IMR-90 (cell line): ENCODE measurements around the gene SLC6A17. TPM values are rescaled to one million over a fixed set of nuclear protein-coding genes. Genes with fewer than 3 reads are reported as not detected.

Experiments
- ATAC-seq: fragments of 200-7000 bp; cut with Tn5 transposase; 2 replicates; pipeline ENCODE4 v1.9.1; 2020; ENCODE audit warnings: low read depth, mild to moderate bottlenecking, moderate library complexity
- BruUV-seq: library from RNA; stranded (reverse); fragments of 400-500 nt; replicated peaks from 2 replicates; lab custom pipeline; 2021; lab: Mats Ljungman, UMichigan
- CTCF ChIA-PET: fragments of 300-600 bp; formaldehyde crosslinking; extraction: SDS; loops from one replicate; lab custom pipeline; 2021; ENCODE audit warnings: antibody characterized with exemption; lab: Yijun Ruan, JAX
- POLR2A ChIA-PET: fragments of 300-600 bp; sonication (Branson Sonifier 250); formaldehyde crosslinking; loops from one replicate; lab custom pipeline; 2022; ENCODE audit warnings: antibody characterized with exemption; ENCODE audit not compliant: unreplicated experiment; lab: Charles Lee
- DNase-seq: peaks from one replicate; pipeline ENCODE4 v3.0.0; 2013
- H2AFZ ChIP-seq: replicated peaks from 2 replicates; pipeline ENCODE3; 2013; ENCODE audit warnings: low read length, mild to moderate bottlenecking; ENCODE audit not compliant: poor library complexity
- H2AK5ac ChIP-seq: 2 replicates; pipeline ENCODE4 v1.6.1; 2013; ENCODE audit warnings: low read depth, low read length, inconsistent platforms
- H2AK9ac ChIP-seq: replicated peaks from 2 replicates; pipeline ENCODE3; 2013; ENCODE audit warnings: mild to moderate bottlenecking, low read depth, low read length, moderate library complexity; ENCODE audit not compliant: poor library complexity
- H2BK120ac ChIP-seq: 2 replicates; pipeline ENCODE4 v1.6.1; 2013; ENCODE audit warnings: low read depth, low read length, inconsistent platforms
- H2BK15ac ChIP-seq: 3 replicates; pipeline ENCODE4 v1.6.1; 2013; ENCODE audit warnings: low read depth, low read length, inconsistent platforms
- H2BK20ac ChIP-seq: 2 replicates; pipeline ENCODE4 v1.6.1; 2013; ENCODE audit warnings: low read depth, mild to moderate bottlenecking, inconsistent platforms, low read length, moderate library complexity
- H2BK5ac ChIP-seq: 2 replicates; pipeline ENCODE4 v1.6.1; 2013; ENCODE audit warnings: mild to moderate bottlenecking, low read depth, low read length, inconsistent platforms; ENCODE audit not compliant: poor library complexity, severe bottlenecking
- H3K14ac ChIP-seq: replicated peaks from 2 replicates; pipeline ENCODE4 v1.6.1; 2013; ENCODE audit warnings: low read depth, low read length, inconsistent platforms
- H3K18ac ChIP-seq: 2 replicates; pipeline ENCODE4 v1.6.1; 2013; ENCODE audit warnings: low read depth, low read length, control low read depth
- H3K23ac ChIP-seq: 2 replicates; pipeline ENCODE4 v1.6.1; 2013; ENCODE audit warnings: low read depth, low read length, inconsistent platforms
- H3K27ac ChIP-seq: 2 replicates; pipeline ENCODE4 v1.5.1; 2013; ENCODE audit warnings: mild to moderate bottlenecking, control low read depth, low read length; ENCODE audit not compliant: insufficient read depth
- H3K27me3 ChIP-seq: 2 replicates; pipeline ENCODE4 v1.6.1; 2013; ENCODE audit warnings: low read length; ENCODE audit not compliant: control insufficient read depth, insufficient read depth
- H3K36me3 ChIP-seq: 2 replicates; pipeline ENCODE4 v1.6.1; 2013; ENCODE audit warnings: low read length, mixed read lengths; ENCODE audit not compliant: control insufficient read depth, insufficient read depth
- H3K4ac ChIP-seq: 2 replicates; pipeline ENCODE4 v1.6.1; 2013; ENCODE audit warnings: low read depth, low read length, inconsistent platforms
- H3K4me1 ChIP-seq: 2 replicates; pipeline ENCODE4 v1.6.1; 2013; ENCODE audit warnings: low read length, mixed read lengths; ENCODE audit not compliant: control insufficient read depth, insufficient read depth
- H3K4me2 ChIP-seq: 2 replicates; pipeline ENCODE4 v1.6.1; 2013; ENCODE audit warnings: low read depth, mild to moderate bottlenecking, control low read depth, low read length, moderate library complexity
- H3K4me3 ChIP-seq: 2 replicates; pipeline ENCODE4 v1.5.1; 2013; ENCODE audit warnings: low read depth, mild to moderate bottlenecking, control low read depth, low read length, moderate library complexity; ENCODE audit not compliant: insufficient read depth
- H3K56ac ChIP-seq: 2 replicates; pipeline ENCODE4 v1.6.1; 2013; ENCODE audit warnings: low read length, inconsistent platforms; ENCODE audit not compliant: insufficient read depth; ENCODE audit errors: extremely low read depth
- H3K79me1 ChIP-seq, 2 experiments: 2 replicates each; pipeline ENCODE4 v1.6.1; 2013; ENCODE audit warnings: low read length in 2 of 2, inconsistent platforms in 1 of 2, low read depth in 1 of 2
- H3K9ac ChIP-seq: 2 replicates; pipeline ENCODE4 v1.6.1; 2013; ENCODE audit warnings: low read depth, low read length, control low read depth
- H3K9me1 ChIP-seq: 2 replicates; pipeline ENCODE4 v1.6.1; 2013; ENCODE audit warnings: low read length, inconsistent platforms; ENCODE audit not compliant: insufficient read depth
- H3K9me3 ChIP-seq: 2 replicates; pipeline ENCODE4 v1.6.1; 2013; ENCODE audit warnings: low read length; ENCODE audit not compliant: control insufficient read depth, insufficient read depth
- H4K20me1 ChIP-seq: 2 replicates; pipeline ENCODE4 v1.6.1; 2013; ENCODE audit warnings: low read length, inconsistent platforms; ENCODE audit not compliant: insufficient read depth
- H4K5ac ChIP-seq: 2 replicates; pipeline ENCODE4 v1.6.1; 2013; ENCODE audit warnings: mild to moderate bottlenecking, low read depth, low read length, control low read depth
- H4K8ac ChIP-seq, 2 experiments: 2 replicates each; pipeline ENCODE4 v1.6.1; 2013; ENCODE audit warnings: low read depth in 2 of 2, low read length in 2 of 2, control low read depth in 1 of 2, inconsistent platforms in 1 of 2
- H4K91ac ChIP-seq: 2 replicates; pipeline ENCODE4 v1.6.1; 2013; ENCODE audit warnings: low read depth, low read length, inconsistent platforms; ENCODE audit not compliant: insufficient read depth
- FOS ChIP-seq: fragments of 150-350 bp; IDR thresholded peaks from 2 replicates; pipeline ENCODE4 v1.6.1; 2016; ENCODE audit warnings: low read depth, low read length
- MXI1 ChIP-seq: IDR thresholded peaks from 2 replicates; pipeline ENCODE4 v1.6.1; 2012; ENCODE audit warnings: low read depth, mild to moderate bottlenecking, low read length, moderate library complexity, borderline replicate concordance
- NFE2L2 ChIP-seq: fragments of 150-350 bp; IDR thresholded peaks from 2 replicates; pipeline ENCODE4 v1.6.1; 2016; ENCODE audit warnings: low read depth, mild to moderate bottlenecking, low read length
- POLR2A ChIP-seq: IDR thresholded peaks from 2 replicates; pipeline ENCODE4 v1.6.1; 2012; ENCODE audit warnings: mild to moderate bottlenecking, low read depth, low read length
- RAD21 ChIP-seq: IDR thresholded peaks from 2 replicates; pipeline ENCODE4 v1.6.1; 2012; ENCODE audit warnings: low read length, improper control_type of control experiment
- RFX5 ChIP-seq: IDR thresholded peaks from 2 replicates; pipeline ENCODE4 v1.8.0; 2012; ENCODE audit warnings: low read depth, mild to moderate bottlenecking, low read length, moderate library complexity
- WGBS, 2 experiments: methylation state at CpG; one replicate each; pipeline versions ENCODE4 v1.1.5 to v1.1.7; 2013; ENCODE audit warnings: missing lambda C conversion rate in 2 of 2; ENCODE audit not compliant: insufficient read length in 1 of 2; ENCODE audit errors: extremely low coverage in 2 of 2; 5-methylcytosine and 5-hydroxymethylcytosine counted together
- dilution Hi-C: fragments of 300-500 bp; cut with HindIII; formaldehyde crosslinking; loops from one replicate; pipeline ENCODE4 v1.14.3; 2018; ENCODE audit warnings: low sequenced_read_pairs; ENCODE audit not compliant: unreplicated experiment
- in situ Hi-C: fragments of 300-500 bp; cut with MboI; formaldehyde crosslinking; loops from 3 replicates; pipeline ENCODE4 v1.14.3; 2019; ENCODE audit warnings: low sequenced_read_pairs, inconsistent platforms, mixed read lengths
- intact Hi-C: fragments of 100-400 bp; cut with micrococcal nuclease; formaldehyde crosslinking; loops from 2 replicates; pipeline ENCODE4 v1.10.0; 2022
- polyA plus RNA-seq, 3 experiments: library from polyadenylated mRNA; depleted of rRNA; stranded (reverse); fragments of >200 nt; gene quantifications; 2 replicates each; pipeline ENCODE4 v1.2.3, GENCODE V29; 2012; ENCODE audit warnings: low replicate concordance in 1 of 3
- total RNA-seq: library from RNA; depleted of rRNA; stranded (reverse); fragments of >200 nt; gene quantifications from 2 replicates; pipeline ENCODE4 v1.2.3, GENCODE V29; 2012
- TF ChIP-seq, protein P1 (sequence below): fragments of 150-350 bp; IDR thresholded peaks from 2 replicates; pipeline ENCODE4 v1.6.1; 2017; ENCODE audit warnings: mild to moderate bottlenecking, antibody characterized with exemption, low read length, low read depth
- TF ChIP-seq, protein P2 (sequence below): conservative IDR thresholded peaks from 2 replicates; pipeline ENCODE4 v1.5.1; 2012; ENCODE audit warnings: mild to moderate bottlenecking, low read depth, low read length, improper control_type of control experiment

Gene SLC6A17
- total and polyA plus RNA-seq, 2 of the 4 experiments (the other 2 are of a cell fraction): 0.54 to 0.82 TPM

DNA sequence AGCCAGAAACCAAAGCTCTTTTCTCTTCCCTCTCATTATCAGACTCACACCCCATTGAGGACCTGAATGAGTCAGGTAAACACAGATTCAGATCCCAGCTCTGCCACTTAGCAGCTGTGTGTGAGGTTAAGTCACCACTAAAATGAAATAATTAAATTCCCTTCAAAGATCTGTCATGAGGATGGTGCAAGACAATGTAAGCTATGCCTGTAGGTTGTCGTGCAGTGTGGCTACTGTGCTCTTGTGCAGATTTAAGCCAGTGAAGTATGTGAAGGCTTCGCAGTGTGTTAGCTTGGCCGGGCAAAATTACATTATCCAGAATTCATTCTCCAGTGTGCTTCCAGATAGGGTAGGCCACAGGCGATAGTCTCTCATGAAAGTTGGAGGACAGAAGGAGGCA lies 24.5 kb upstream of the SLC6A17 start:
- no peak overlapping the region for H2BK5ac ChIP-seq
- no peak overlapping the region for H3K18ac ChIP-seq
- no peaks in the 10 kb centered on the region for H3K79me1 ChIP-seq
- intact Hi-C loops (no loop called here), in situ Hi-C loops (no loop called here), dilution Hi-C loops (no loop called here)
- H4K8ac ChIP-seq: no peak overlapping the region
- H3K23ac ChIP-seq: no peak overlapping the region
- no peak overlapping the region for H3K4ac ChIP-seq
- no peak overlapping the region for H3K56ac ChIP-seq
- ATAC-seq: no peak
- H3K4me3 ChIP-seq: no peak overlapping the region
- H3K9ac ChIP-seq: no peak overlapping the region
- no peak for TF ChIP-seq MXI1
- TF ChIP-seq, protein P1, sequence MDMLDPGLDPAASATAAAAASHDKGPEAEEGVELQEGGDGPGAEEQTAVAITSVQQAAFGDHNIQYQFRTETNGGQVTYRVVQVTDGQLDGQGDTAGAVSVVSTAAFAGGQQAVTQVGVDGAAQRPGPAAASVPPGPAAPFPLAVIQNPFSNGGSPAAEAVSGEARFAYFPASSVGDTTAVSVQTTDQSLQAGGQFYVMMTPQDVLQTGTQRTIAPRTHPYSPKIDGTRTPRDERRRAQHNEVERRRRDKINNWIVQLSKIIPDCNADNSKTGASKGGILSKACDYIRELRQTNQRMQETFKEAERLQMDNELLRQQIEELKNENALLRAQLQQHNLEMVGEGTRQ: no peak
- no peak for TF ChIP-seq FOS
- TF ChIP-seq, protein P2, sequence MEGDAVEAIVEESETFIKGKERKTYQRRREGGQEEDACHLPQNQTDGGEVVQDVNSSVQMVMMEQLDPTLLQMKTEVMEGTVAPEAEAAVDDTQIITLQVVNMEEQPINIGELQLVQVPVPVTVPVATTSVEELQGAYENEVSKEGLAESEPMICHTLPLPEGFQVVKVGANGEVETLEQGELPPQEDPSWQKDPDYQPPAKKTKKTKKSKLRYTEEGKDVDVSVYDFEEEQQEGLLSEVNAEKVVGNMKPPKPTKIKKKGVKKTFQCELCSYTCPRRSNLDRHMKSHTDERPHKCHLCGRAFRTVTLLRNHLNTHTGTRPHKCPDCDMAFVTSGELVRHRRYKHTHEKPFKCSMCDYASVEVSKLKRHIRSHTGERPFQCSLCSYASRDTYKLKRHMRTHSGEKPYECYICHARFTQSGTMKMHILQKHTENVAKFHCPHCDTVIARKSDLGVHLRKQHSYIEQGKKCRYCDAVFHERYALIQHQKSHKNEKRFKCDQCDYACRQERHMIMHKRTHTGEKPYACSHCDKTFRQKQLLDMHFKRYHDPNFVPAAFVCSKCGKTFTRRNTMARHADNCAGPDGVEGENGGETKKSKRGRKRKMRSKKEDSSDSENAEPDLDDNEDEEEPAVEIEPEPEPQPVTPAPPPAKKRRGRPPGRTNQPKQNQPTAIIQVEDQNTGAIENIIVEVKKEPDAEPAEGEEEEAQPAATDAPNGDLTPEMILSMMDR: no peak
- no peak for TF ChIP-seq POLR2A
- no peak for TF ChIP-seq RAD21
- TF ChIP-seq NFE2L2: no peak
- TF ChIP-seq RFX5: no peak
- no CpG with 5 or more reads among the region's 4 CpGs for WGBS, 2 experiments
- H3K9me3 ChIP-seq: peaks cover 8% of the 10 kb centered on the region
- H4K91ac ChIP-seq: no peak overlapping the region
- H4K5ac ChIP-seq: no peak overlapping the region
- H2AK9ac ChIP-seq: no peak overlapping the region
- ChIA-PET POLR2A (no interaction called here), CTCF (no interaction called here)
- H2BK15ac ChIP-seq: no peak overlapping the region
- DNase-seq: no peak
- no peak overlapping the region for H3K4me2 ChIP-seq
- H3K4me1 ChIP-seq: no peaks in the 10 kb centered on the region
- no peak overlapping the region for H3K14ac ChIP-seq
- H3K27ac ChIP-seq: no peak overlapping the region
- BruUV-seq: no TSS peak
- H3K27me3 ChIP-seq: peaks cover 38% of the 10 kb centered on the region
- no peaks in the 10 kb centered on the region for H3K9me1 ChIP-seq
- H2BK20ac ChIP-seq: no peak overlapping the region
- H3K36me3 ChIP-seq: no peaks in the 10 kb centered on the region
- H2BK120ac ChIP-seq: no peak overlapping the region
- H2AK5ac ChIP-seq: no peak overlapping the region
- H2AFZ ChIP-seq: no peak overlapping the region
- no peaks in the 10 kb centered on the region for H4K20me1 ChIP-seq
